ENCODE measurements around the gene PTPN1.

The PTPN1 gene

GRCh38 chr20:50577175-50578018, 67.2 kb downstream of the PTPN1 start:
- DNase-seq (ENCODE audit: low read depth): no peak

DNA sequence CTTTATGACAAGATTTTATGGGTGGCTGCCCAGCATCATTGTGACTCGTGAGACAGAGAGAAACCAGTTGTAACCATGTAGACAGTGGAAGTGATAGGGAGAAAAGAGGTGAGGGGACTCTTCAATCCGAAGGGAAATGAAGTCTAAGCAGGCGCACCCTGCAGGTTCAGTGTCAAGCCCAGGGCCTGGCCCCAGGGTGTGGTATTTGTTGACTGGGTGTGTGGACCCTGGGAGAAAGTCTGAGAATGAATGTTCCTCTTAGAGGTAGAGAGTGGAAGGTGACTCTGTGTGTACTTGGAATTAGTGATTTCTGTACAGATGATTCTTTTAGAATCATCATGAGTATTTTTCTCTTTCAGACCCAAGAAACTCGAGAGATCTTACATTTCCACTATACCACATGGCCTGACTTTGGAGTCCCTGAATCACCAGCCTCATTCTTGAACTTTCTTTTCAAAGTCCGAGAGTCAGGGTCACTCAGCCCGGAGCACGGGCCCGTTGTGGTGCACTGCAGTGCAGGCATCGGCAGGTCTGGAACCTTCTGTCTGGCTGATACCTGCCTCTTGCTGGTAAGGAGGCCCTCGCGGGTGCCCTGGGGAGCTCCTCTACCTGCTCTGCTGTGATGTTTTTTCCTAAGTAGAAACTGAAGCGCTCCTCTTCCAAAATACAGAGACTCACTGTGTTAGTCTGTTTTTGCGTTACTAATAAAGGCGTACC, 68.0 kb downstream of the PTPN1 start:
- DNase-seq (ENCODE audit: low read depth): no peak

DNA sequence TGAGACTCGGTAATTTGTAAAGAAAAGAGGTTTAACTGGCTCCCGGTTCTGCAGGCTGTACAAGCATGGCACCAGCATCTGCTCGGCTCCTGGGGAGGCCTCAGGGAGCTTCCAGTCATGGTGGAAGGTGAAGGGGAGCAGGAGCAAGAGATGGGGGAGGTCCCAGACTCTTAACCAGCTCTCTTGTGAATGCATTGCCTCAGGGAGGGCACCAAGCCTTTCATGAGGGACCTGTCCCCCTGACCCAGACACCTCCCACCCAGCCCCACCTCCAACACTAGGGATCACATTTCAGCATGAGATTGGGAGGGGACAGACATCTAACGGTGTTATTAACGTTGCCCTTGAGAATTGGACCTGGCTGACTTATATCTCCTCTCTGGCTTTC, 68.6 kb downstream of the PTPN1 start:
- no peak for DNase-seq (ENCODE audit: low read depth)

- DNase-seq (ENCODE audit: low read depth): no peak
These were observed 69.3 kb downstream of the PTPN1 start for GRCh38 chr20:50579511-50579910.

DNA sequence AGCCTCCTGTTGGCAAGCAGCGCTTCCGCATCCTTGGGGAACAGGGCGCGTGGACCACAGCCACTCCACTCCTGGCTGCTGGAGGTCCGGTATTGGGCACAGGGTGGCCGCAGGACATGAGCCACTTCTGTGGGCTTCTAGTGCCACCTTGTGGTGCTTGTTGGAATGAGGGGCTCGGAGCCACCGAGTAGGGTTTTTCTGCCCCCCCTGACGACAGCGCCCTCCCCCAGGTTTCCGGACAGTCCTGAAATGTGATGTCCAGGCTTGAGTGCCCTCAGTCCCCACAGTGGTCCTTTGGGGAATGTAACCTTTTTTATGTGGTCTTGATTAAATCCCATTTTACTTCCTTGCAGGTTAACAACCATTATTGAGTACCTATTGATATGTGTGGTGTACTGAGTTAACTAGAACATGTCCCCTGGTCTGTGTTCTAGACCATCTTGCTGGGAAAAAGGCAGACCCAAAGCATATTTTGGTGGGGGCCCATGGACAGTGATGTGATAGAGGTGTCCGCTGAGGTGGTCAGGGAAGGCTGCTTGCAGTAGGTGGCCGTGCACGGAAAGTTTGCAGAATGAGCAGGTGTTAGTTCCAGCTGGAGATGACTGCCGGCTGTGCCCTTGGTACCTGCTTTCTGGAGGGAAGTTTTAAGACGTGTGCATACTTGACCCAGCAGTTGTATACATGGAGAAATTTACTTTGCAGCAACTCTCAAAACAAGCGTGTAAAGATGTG, 70.0 kb downstream of the PTPN1 start:
- DNase-seq (ENCODE audit: low read depth): no peak

- DNase-seq (ENCODE audit: low read depth): no peak
These were observed 70.8 kb downstream of the PTPN1 start for GRCh38 chr20:50580842-50581544.

GRCh38 chr20:50582092-50582491, 71.9 kb downstream of the PTPN1 start:
- DNase-seq (ENCODE audit: low read depth): no peak

- no peak for DNase-seq (ENCODE audit: low read depth)
These were observed 72.5 kb downstream of the PTPN1 start for GRCh38 chr20:50582591-50583234.

DNA sequence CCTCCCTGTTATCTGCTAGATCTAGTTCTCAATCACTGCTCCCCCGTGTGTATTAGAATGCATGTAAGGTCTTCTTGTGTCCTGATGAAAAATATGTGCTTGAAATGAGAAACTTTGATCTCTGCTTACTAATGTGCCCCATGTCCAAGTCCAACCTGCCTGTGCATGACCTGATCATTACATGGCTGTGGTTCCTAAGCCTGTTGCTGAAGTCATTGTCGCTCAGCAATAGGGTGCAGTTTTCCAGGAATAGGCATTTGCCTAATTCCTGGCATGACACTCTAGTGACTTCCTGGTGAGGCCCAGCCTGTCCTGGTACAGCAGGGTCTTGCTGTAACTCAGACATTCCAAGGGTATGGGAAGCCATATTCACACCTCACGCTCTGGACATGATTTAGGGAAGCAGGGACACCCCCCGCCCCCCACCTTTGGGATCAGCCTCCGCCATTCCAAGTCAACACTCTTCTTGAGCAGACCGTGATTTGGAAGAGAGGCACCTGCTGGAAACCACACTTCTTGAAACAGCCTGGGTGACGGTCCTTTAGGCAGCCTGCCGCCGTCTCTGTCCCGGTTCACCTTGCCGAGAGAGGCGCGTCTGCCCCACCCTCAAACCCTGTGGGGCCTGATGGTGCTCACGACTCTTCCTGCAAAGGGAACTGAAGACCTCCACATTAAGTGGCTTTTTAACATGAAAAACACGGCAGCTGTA, 73.4 kb downstream of the PTPN1 start:
- DNase-seq (ENCODE audit: low read depth): no peak

DNA sequence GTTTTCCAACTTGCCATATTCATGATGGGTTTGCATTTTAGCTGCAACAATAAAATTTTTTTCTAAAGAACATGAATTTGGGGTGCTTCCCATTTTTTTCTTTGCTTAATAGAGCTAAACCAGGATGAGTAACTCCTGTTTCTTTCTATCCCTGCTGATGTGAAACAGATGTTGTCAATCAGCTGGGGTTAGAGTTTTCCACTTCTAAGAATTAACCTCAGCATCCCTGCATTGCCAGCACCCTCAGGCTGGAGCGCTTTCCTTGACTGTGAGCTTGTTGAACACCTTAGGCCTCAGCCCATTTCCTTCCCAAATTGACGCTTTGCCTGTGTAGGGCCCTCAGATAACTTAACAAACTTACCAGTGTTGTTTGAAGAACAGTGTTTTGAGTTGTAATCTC, 74.5 kb downstream of the PTPN1 start:
- no peak for DNase-seq (ENCODE audit: low read depth)

DNA sequence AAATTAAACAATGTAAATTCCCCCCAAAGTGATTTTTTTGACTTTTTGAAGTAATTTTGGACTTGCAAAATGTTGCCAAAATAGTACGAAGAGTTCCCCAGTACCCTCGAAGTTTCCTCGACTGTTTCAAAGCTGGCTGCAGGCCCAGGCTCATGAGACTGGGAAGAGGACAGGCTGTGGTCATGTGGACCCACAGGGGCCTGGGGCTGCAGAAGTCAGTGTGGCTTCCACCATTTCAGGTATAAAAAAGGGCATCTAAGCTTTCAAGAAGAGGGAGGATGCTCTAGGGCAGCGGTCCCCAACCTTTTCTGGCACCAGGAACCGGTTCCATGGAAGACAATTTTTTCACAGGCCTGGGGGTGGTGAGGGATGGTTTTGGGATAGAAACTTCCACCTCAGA, 75.0 kb downstream of the PTPN1 start:
- no peak for DNase-seq (ENCODE audit: low read depth)

GRCh38 chr20:50585678-50586077, 75.5 kb downstream of the PTPN1 start:
- no peak for DNase-seq (ENCODE audit: low read depth)

GRCh38 chr20:50586531-50587232, 76.5 kb downstream of the PTPN1 start:
- no peak for DNase-seq (ENCODE audit: low read depth)

DNA sequence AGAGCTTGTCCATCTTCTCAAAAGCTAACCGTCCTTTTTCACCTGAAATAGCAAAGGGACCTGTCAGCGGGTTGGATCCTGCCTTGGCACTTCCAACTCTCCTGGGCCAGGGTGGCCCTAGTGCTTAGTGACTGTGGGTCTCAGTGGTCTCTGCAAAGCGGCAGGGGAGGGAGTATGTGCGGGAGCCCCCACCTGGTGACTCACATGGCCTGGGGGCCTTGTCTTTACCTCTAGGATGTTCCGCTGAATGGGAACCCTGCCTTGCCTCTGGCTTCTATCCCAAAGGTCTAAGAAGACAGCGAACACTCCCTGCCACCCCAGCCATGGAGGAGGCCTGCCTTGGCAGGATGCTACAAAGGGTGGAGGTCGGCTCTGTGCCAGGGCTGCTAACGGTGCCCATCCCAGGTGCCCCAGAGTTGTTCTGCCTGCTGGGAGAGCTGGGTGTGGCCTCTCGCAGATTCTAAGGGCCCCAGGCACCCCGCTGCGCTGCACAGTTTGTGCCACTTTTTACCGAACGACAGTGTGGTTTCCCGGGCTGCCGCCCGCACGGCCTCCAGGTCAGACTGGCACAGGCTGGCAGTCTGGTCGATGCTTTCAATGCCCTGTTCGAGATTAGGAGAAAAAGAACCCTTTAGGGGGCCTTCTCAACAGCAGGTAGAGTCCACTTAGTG, 77.2 kb downstream of the PTPN1 start:
- no peak for DNase-seq (ENCODE audit: low read depth)

DNA sequence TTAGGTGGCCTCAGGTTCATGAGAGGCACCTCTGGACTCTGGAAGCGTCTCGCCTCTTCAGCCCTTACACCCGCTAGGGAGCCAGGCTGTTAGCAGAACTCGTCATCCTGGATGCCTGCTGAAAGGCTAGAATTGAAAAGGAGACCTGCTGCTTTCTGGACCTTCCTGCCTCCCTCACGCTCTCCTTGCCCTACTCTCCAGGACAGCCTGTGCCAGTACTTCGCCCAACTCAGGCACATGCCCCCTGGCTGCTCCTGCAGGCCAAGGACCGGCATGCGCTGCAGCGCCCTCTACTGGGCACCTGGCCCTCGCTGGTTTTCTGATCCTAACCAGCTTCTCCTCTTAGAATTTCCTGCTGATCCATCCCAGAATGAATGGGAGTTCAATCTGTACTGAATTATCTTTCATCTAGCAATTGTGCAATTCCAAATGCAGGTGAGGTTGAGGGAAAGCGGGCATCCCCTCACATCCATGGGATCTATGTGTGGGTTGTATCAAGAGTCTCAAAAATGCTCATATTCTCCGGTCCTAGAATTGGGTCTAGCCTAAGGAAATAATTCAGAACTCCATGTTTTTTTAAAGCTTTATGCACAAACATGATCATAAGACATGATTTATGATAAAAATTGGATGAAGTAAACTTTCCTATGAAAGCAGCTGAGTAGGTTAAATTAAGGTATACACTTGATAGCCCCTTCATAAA, 78.0 kb downstream of the PTPN1 start:
- no peak for DNase-seq (ENCODE audit: low read depth)

DNA sequence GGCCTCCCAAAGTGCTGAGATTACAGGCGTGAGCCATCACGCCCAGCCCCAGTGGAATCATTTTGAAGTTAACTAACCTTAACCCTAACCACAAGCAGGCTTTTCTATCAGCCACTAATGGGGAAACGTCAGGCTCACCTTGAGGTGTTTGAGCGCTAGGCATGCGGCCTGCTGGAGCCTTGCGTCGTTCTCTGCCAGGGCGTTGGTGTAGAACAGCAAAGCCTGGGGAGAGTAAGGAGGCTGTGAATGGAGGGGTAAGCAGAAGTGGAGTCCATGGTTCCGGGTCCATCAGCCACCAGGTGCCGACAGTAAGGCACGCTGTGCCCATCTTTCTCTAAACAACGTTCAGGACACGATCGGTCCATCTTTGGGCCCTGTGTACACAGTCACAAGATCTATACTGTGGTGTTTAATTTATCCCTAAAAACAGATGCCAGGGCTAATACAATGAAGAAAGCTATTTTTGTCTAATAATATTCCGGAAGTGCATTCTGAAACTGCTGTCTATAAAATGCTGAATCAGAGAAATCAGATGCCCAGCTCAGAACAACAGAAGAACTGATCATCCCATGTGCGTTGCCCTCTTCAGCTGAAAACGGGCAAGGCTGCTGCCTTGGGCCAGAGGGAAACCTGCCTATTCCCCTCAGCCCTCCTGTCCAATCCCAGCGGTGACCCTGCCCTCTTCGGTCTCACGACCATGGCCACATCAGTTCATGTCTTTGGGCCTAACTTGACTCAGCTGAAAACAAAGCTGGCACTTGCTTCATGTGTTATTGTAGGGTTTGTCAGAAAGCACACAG, 79.6 kb downstream of the PTPN1 start:
- no peak for DNase-seq (ENCODE audit: low read depth)

- DNase-seq (ENCODE audit: low read depth): no peak
These were observed 80.1 kb downstream of the PTPN1 start for GRCh38 chr20:50590348-50590664.

GRCh38 chr20:50591233-50591852, 81.2 kb downstream of the PTPN1 start:
- DNase-seq (ENCODE audit: low read depth): no peak
